Activated CD4-positive, alpha-beta T cell treated with anti-CD3 and anti-CD28 coated beads for 1 hour (primary cell): Measurements from ENCODE around the gene NEGR1.

ENCODE experiments used
- DNase-seq: peaks from one replicate; pipeline ENCODE4 v3.0.0-alpha.2; 2020

The NEGR1 gene

GRCh38 chr1:71834601-71835441, 447.5 kb downstream of the NEGR1 start:
- DNase-seq = no peak

- DNase-seq = no peak
These were observed 450.7 kb downstream of the NEGR1 start for GRCh38 chr1:71831646-71832045.

GRCh38 chr1:71829346-71829745, 453.0 kb downstream of the NEGR1 start:
- no peak for DNase-seq

GRCh38 chr1:71828431-71829012, 453.8 kb downstream of the NEGR1 start:
- no peak for DNase-seq

GRCh38 chr1:71823708-71824305, 458.5 kb downstream of the NEGR1 start:
- no peak for DNase-seq

GRCh38 chr1:71817028-71817427, 465.3 kb downstream of the NEGR1 start:
- no peak for DNase-seq

GRCh38 chr1:71809085-71809484, 473.3 kb downstream of the NEGR1 start:
- DNase-seq = no peak

GRCh38 chr1:71804140-71804539, 478.2 kb downstream of the NEGR1 start:
- no peak for DNase-seq

GRCh38 chr1:71796006-71796405, 486.3 kb downstream of the NEGR1 start:
- no peak for DNase-seq

GRCh38 chr1:71792264-71792663, 490.1 kb downstream of the NEGR1 start:
- no peak for DNase-seq

- DNase-seq = no peak
These were observed 494.2 kb downstream of the NEGR1 start for GRCh38 chr1:71788113-71788512.

- DNase-seq = no peak
These were observed 494.6 kb downstream of the NEGR1 start for GRCh38 chr1:71787699-71788098.

GRCh38 chr1:71786218-71786617, 496.1 kb downstream of the NEGR1 start:
- DNase-seq = no peak

GRCh38 chr1:71785450-71785849, 496.9 kb downstream of the NEGR1 start:
- no peak for DNase-seq

- no peak for DNase-seq
These were observed 497.3 kb downstream of the NEGR1 start for GRCh38 chr1:71785000-71785399.

- DNase-seq = no peak
These were observed 498.1 kb downstream of the NEGR1 start for GRCh38 chr1:71784241-71784640.

GRCh38 chr1:71783071-71783470, 499.3 kb downstream of the NEGR1 start:
- no peak for DNase-seq

GRCh38 chr1:71781450-71781849, 500.9 kb downstream of the NEGR1 start:
- no peak for DNase-seq

GRCh38 chr1:71780681-71781080, 501.7 kb downstream of the NEGR1 start:
- no peak for DNase-seq

GRCh38 chr1:71778940-71779339, 503.4 kb downstream of the NEGR1 start:
- no peak for DNase-seq

- no peak for DNase-seq
These were observed 505.2 kb downstream of the NEGR1 start for GRCh38 chr1:71777094-71777493.

- DNase-seq = no peak
These were observed 507.6 kb downstream of the NEGR1 start for GRCh38 chr1:71774705-71775104.

- no peak for DNase-seq
These were observed 512.2 kb downstream of the NEGR1 start for GRCh38 chr1:71770121-71770520.

GRCh38 chr1:71766748-71767147, 515.6 kb downstream of the NEGR1 start:
- no peak for DNase-seq
